ACC112 (cell line): ENCODE data around the gene PAX6.

Experiments used
- H2AFZ ChIP-seq: fragments of 200-600 bp; sonication (generic); one replicate; pipeline ENCODE4 v1.6.0; 2017; ENCODE audit warnings: antibody characterized with exemption, low read length; ENCODE audit not compliant: unreplicated experiment
- H3K27ac ChIP-seq: fragments of 200-600 bp; sonication (generic); 2 replicates; pipeline ENCODE4 v1.5.1; 2014; ENCODE audit warnings: low read depth, mild to moderate bottlenecking, antibody characterized with exemption, low read length, moderate library complexity
- H3K27me3 ChIP-seq: fragments of 200-600 bp; sonication (generic); 2 replicates; pipeline ENCODE4 v1.6.1; 2014; ENCODE audit warnings: mild to moderate bottlenecking, antibody characterized with exemption, low read length, moderate library complexity, mixed read lengths; ENCODE audit not compliant: insufficient read depth
- H3K36me3 ChIP-seq: fragments of 200-600 bp; sonication (generic); 2 replicates; pipeline ENCODE4 v1.6.1; 2016; ENCODE audit warnings: mild to moderate bottlenecking, antibody characterized with exemption, low read length, moderate library complexity, mixed read lengths; ENCODE audit not compliant: insufficient read depth
- H3K4me1 ChIP-seq: fragments of 200-600 bp; sonication (generic); one replicate; pipeline ENCODE4 v1.6.1; 2016; ENCODE audit warnings: low read length, mixed read lengths; ENCODE audit not compliant: insufficient read depth, unreplicated experiment, control insufficient read depth
- H3K4me3 ChIP-seq: fragments of 200-600 bp; sonication (generic); 2 replicates; pipeline ENCODE4 v1.5.1; 2014; ENCODE audit warnings: mild to moderate bottlenecking, low read depth, low read length
- H3K79me2 ChIP-seq: fragments of 200-600 bp; sonication (generic); one replicate; pipeline ENCODE4 v1.6.0; 2016; ENCODE audit warnings: low read length; ENCODE audit not compliant: control insufficient read depth, unreplicated experiment, insufficient read depth

The PAX6 gene

DNA sequence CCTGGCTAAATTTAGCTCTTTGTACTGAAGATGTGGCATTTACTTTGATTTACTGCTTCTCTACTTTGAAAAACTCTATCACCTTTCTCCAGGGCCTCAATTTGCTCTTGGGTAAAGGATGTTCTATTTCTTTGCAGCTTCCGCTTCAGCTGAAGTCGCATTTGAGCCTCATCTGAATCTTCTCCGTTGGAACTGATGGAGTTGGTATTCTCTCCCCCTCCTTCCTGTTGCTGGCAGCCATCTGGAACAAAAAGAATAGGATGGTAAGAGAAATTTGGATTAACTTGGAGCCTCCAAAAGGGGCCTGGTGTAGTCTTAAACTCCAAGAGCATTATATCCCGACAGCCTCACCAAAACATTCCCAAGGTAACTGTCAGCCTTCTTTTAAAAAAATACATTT is 16.6 kb downstream of the PAX6 start:
- Histone ChIP-seq H3K4me3 (no peak overlapping the region), H3K27me3 (peaks cover 43% of the 10 kb centered on the region), H2AFZ (no peak overlapping the region), H3K27ac (no peak overlapping the region), H3K36me3 (no peaks in the 10 kb centered on the region), H3K79me2 (no peaks in the 10 kb centered on the region), H3K4me1 (peaks cover 5% of the 10 kb centered on the region)

DNA sequence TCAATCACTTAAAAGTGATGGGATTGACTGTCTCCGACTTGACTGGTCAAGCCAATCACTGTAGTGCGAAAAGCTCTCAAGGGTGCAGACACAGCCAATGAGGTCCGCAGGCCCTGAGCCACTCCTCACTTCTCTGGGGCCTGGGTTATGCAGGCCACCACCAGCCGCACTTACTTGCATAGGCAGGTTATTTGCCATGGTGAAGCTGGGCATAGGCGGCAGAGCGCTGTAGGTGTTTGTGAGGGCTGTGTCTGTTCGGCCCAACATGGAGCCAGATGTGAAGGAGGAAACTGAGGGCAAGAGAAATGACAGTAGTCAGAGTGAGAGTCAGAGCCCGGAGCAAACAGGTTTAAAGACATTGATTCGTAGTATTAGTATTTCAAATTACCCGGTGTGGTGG is 17.9 kb downstream of the PAX6 start:
- peaks cover 30% of the 10 kb centered on the region for H3K27me3 ChIP-seq
- H3K4me3 ChIP-seq, result no peak overlapping the region

DNA sequence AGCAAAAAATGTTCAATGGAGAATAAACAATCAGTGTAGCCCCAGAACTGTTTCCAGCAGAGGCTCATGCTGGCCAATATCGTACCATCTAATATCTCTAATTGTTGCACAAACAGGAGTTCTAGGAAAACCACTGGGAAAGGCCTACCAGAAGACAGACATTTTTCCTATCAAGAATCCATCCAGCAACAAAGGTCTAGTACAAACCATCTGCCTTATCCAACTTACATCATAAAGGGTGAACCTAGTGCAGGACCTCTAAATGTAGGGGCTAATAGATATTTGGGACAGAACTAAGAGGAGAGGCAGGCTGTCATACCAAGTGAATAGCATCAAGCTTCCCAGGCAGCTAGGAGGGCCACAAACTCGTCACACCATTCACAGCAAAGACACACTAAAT is 18.7 kb downstream of the PAX6 start:
- Histone ChIP-seq H3K79me2 (no peaks in the 10 kb centered on the region), H3K36me3 (no peaks in the 10 kb centered on the region), H3K4me3 (no peak overlapping the region), H2AFZ (no peak overlapping the region), H3K4me1 (no peaks in the 10 kb centered on the region), H3K27ac (no peak overlapping the region), H3K27me3 (peaks cover 24% of the 10 kb centered on the region)

More for the DNA sequence above, 17.9 kb downstream of the PAX6 start:
- no peaks in the 10 kb centered on the region for H3K4me1 ChIP-seq
- no peaks in the 10 kb centered on the region for H3K36me3 ChIP-seq
- no peak overlapping the region for H3K27ac ChIP-seq
- no peak overlapping the region for H2AFZ ChIP-seq
- no peaks in the 10 kb centered on the region for H3K79me2 ChIP-seq

GRCh38 chr11:31792036-31792435 is 19.1 kb downstream of the PAX6 start:
- Histone ChIP-seq H3K4me1 (no peaks in the 10 kb centered on the region), H3K79me2 (no peaks in the 10 kb centered on the region), H3K36me3 (no peaks in the 10 kb centered on the region), H2AFZ (no peak overlapping the region), H3K27ac (no peak overlapping the region), H3K4me3 (no peak overlapping the region), H3K27me3 (peaks cover 20% of the 10 kb centered on the region)

- Histone ChIP-seq H3K36me3 (no peaks in the 10 kb centered on the region), H3K27ac (no peak overlapping the region), H3K4me1 (no peaks in the 10 kb centered on the region), H2AFZ (no peak overlapping the region), H3K27me3 (peaks cover 6% of the 10 kb centered on the region; the same call in 1 of the 2 replicates), H3K79me2 (no peaks in the 10 kb centered on the region), H3K4me3 (no peak overlapping the region)
These were observed 20.5 kb downstream of the PAX6 start for GRCh38 chr11:31790649-31791048.

DNA sequence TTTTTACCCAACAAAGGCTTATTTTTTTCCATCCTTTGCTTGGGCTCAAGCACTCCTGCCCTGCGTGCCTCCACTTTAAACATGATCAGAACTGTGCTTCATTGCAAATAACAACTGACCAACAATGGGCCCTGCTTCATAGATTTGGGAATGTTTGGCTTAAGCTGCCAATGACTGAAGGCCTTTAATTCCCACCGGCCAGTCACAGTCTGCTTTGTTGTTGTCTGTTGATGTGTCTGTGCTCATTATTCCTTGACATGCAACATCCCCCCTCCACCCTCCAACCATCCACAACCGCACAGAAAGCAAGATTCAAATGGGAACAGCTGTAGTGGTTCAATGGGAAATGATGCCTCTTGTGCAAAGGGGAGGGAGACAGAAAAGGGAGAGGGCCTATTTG is 23.0 kb downstream of the PAX6 start:
- no peaks in the 10 kb centered on the region for H3K79me2 ChIP-seq
- H3K27me3 ChIP-seq, result no peaks in the 10 kb centered on the region
- H2AFZ ChIP-seq, result no peak overlapping the region
- no peaks in the 10 kb centered on the region for H3K4me1 ChIP-seq
- no peak overlapping the region for H3K27ac ChIP-seq
- H3K36me3 ChIP-seq, result no peaks in the 10 kb centered on the region
- no peak overlapping the region for H3K4me3 ChIP-seq

DNA sequence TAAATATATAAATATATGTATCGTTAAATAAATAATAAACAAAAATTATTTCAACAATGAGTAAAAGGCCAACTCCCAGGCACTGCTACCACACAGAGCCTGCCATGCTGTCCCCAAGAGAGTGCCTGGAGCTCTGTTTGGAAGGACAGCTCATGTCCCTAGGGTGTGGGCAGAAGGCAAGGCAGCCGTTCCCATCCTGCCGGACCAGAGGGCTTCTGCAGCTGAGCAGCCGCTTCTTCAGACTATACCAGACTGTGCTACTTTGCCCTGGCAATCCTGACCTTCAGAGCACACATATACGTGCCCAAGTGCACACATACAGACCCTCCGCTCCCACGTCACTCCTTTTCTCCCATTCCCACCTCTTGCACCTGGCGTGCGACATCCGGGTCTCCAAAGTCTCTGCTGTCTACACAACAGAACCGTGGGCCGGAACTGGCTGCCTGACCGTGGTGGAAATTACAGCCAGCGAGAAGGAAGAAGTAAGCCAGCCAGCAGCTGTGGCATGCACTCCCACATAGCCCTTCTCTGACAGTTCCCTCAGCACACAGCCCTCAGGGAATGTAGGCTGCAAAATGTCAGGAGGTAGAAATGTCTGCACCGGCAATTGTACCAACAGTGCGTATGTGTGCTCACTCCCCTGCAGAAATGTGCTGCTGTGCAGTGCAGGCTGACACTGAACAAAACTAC is 24.0 kb downstream of the PAX6 start:
- H3K79me2 ChIP-seq, result no peaks in the 10 kb centered on the region
- no peak overlapping the region for H3K4me3 ChIP-seq
- H3K27me3 ChIP-seq, result no peaks in the 10 kb centered on the region
- H2AFZ ChIP-seq, result no peak overlapping the region
- H3K4me1 ChIP-seq, result no peaks in the 10 kb centered on the region
- H3K27ac ChIP-seq, result no peak overlapping the region
- H3K36me3 ChIP-seq, result no peaks in the 10 kb centered on the region

DNA sequence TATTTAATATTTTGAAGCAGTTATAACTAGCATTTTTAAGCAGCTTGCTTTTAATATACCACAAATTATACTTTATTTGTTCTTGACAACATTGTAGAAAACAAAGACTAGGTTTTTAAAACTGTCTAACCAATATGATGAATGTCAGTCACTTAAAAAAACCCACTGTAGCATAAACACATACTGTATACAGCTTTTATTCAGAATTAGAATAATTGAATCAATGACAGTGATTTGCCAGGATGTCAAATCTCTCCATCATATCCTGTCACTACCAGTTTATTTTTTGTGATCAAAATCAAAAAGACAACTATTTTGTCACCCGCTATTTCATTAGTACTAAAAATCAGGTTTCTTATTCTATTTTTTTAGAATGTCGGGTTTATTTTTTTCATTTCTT is 26.5 kb downstream of the PAX6 start:
- Histone ChIP-seq H3K4me3 (no peak overlapping the region), H3K36me3 (no peaks in the 10 kb centered on the region), H3K4me1 (peaks cover 7% of the 10 kb centered on the region), H3K27ac (no peak overlapping the region), H3K27me3 (no peaks in the 10 kb centered on the region), H2AFZ (no peak overlapping the region), H3K79me2 (no peaks in the 10 kb centered on the region)

- H3K27me3 ChIP-seq, result no peaks in the 10 kb centered on the region
- H3K79me2 ChIP-seq, result no peaks in the 10 kb centered on the region
- peaks cover 18% of the 10 kb centered on the region for H3K4me1 ChIP-seq
- no peaks in the 10 kb centered on the region for H3K36me3 ChIP-seq
- no peak overlapping the region for H2AFZ ChIP-seq
- H3K4me3 ChIP-seq, result no peak overlapping the region
- no peak overlapping the region for H3K27ac ChIP-seq
These were observed 27.9 kb downstream of the PAX6 start for GRCh38 chr11:31783252-31783651.

DNA sequence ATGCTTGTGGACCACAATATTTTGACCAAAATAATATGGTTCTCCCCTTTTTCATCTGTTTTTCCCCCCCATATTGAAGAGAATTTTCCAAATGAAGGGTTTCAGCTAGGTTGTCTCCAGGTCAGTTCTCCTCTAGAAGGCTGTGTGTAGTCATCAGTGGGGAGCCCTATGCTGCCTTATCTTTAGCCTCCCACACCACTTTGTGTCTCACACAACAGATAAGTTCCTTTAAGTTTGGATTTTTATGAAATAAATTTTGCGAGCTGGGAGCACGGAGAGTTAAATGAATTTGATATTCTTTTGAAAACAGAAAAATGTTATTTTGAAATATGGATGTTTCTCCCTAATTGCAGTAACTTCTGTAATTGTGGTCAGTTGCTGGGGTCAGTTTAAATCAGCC is 28.9 kb downstream of the PAX6 start:
- Histone ChIP-seq H3K79me2 (no peaks in the 10 kb centered on the region), H3K4me3 (no peak overlapping the region), H3K27me3 (no peaks in the 10 kb centered on the region), H3K36me3 (no peaks in the 10 kb centered on the region), H3K4me1 (peaks cover 18% of the 10 kb centered on the region), H3K27ac (no peak overlapping the region), H2AFZ (no peak overlapping the region)

DNA sequence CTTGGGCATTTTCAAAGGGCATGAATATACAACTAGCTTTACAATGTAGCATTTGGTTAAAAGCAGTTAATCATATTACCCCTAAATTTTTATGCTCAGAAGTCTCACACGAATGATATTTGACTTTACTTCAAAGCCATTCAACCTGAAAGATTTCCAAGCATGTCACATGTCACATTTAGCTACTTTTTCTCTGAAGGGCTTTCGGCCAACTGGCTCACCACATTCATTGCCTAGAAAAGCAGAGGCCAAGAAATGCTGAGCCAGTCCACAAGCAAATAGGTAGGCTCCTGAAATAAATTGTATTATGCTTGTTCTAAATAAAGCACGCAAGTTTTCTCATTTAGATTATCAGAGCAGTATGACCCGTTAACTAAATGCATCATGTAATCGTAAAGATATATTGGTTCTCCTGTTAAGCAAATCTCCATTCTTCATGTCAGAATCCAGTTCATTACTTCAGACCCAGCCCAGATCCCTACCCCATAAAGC is 30.6 kb downstream of the PAX6 start:
- Histone ChIP-seq H3K27me3 (no peaks in the 10 kb centered on the region), H3K27ac (no peak overlapping the region), H2AFZ (no peak overlapping the region), H3K79me2 (no peaks in the 10 kb centered on the region), H3K4me1 (peaks cover 18% of the 10 kb centered on the region), H3K36me3 (no peaks in the 10 kb centered on the region), H3K4me3 (no peak overlapping the region)
